HepG2 (cell line): ENCODE data around the gene PDK2. TPM values are rescaled to one million over a fixed set of nuclear protein-coding genes. Genes with fewer than 3 reads are reported as not detected.
A peak's percentile ranks its signal among the peaks of the same experiment; 100 is the strongest.

ENCODE experiments used
- AHR ChIP-seq: IDR thresholded peaks from 2 replicates; pipeline ENCODE4 v1.6.1; 2018; ENCODE audit warnings: missing genetic modification reagents, missing compliant biosample characterization
- ATF7-NPFF ChIP-seq: sonication (generic); formaldehyde crosslinking; IDR thresholded peaks from 2 replicates; pipeline ENCODE4 v1.8.1; 2023; ENCODE audit warnings: mild to moderate bottlenecking, low read depth, missing genetic modification reagents, moderate library complexity
- BRD4 ChIP-seq: sonication (generic); formaldehyde crosslinking; IDR thresholded peaks from 2 replicates; pipeline ENCODE4 v1.4.0; 2020; ENCODE audit warnings: missing genetic modification reagents
- CBX1 ChIP-seq: IDR thresholded peaks from one replicate; pipeline ENCODE4 v1.6.1; 2016; ENCODE audit warnings: antibody characterized with exemption, low read depth
- EED ChIP-seq: sonication (generic); formaldehyde crosslinking; IDR thresholded peaks from 2 replicates; pipeline ENCODE4 v1.5.0; 2020; ENCODE audit warnings: mild to moderate bottlenecking, missing genetic modification reagents
- GATAD2A ChIP-seq: IDR thresholded peaks from 2 replicates; pipeline ENCODE4 v1.6.1; 2016
- GPN1 ChIP-seq: sonication (generic); formaldehyde crosslinking; IDR thresholded peaks from 2 replicates; pipeline ENCODE4 v1.5.1; 2020; ENCODE audit warnings: missing genetic modification reagents, borderline replicate concordance
- IRF1 ChIP-seq: sonication (generic); formaldehyde crosslinking; IDR thresholded peaks from 2 replicates; pipeline ENCODE4 v1.4.0; 2020; ENCODE audit warnings: low read depth, mild to moderate bottlenecking, missing genetic modification reagents
- ISL2 ChIP-seq: sonication (generic); formaldehyde crosslinking; IDR thresholded peaks from 2 replicates; pipeline ENCODE4 v1.5.0; 2020; ENCODE audit warnings: missing genetic modification reagents
- MAZ ChIP-seq, 2 experiments: sonication (generic) in 1 of 2; formaldehyde crosslinking in 1 of 2; IDR thresholded peaks; 2 replicates each; pipeline versions ENCODE4 v1.5.0 to v1.6.1; 2012 to 2020; ENCODE audit warnings: low read depth in 2 of 2, mild to moderate bottlenecking in 2 of 2, borderline replicate concordance in 1 of 2, improper control_type of control experiment in 1 of 2, low read length in 1 of 2, missing genetic modification reagents in 1 of 2, moderate library complexity in 1 of 2
- RXRB ChIP-seq: IDR thresholded peaks from 2 replicates; pipeline ENCODE4 v1.6.1; 2016; ENCODE audit warnings: borderline replicate concordance, missing genetic modification reagents, missing compliant biosample characterization
- TBX3 ChIP-seq: fragments of 450-650 bp; IDR thresholded peaks from 2 replicates; pipeline ENCODE4 v1.6.1; 2017; ENCODE audit warnings: antibody characterized with exemption, mild to moderate bottlenecking, inconsistent platforms, borderline replicate concordance
- ZBTB26 ChIP-seq: IDR thresholded peaks from 2 replicates; pipeline ENCODE4 v1.6.1; 2016; ENCODE audit warnings: missing compliant biosample characterization, missing genetic modification reagents, borderline replicate concordance
- ZBTB39 ChIP-seq: sonication (generic); formaldehyde crosslinking; IDR thresholded peaks from 2 replicates; pipeline ENCODE4 v1.5.0; 2020; ENCODE audit warnings: missing genetic modification reagents
- ZC3H4 ChIP-seq: sonication (generic); formaldehyde crosslinking; IDR thresholded peaks from 2 replicates; pipeline ENCODE4 v1.4.0; 2020; ENCODE audit warnings: missing genetic modification reagents, borderline replicate concordance
- ZFAT ChIP-seq: sonication (generic); formaldehyde crosslinking; conservative IDR thresholded peaks from 2 replicates; pipeline ENCODE4 v1.8.1; 2023; ENCODE audit warnings: missing genetic modification reagents, inconsistent platforms
- ZFP41 ChIP-seq: sonication (generic); formaldehyde crosslinking; IDR thresholded peaks from 2 replicates; pipeline ENCODE4 v1.4.0; 2020; ENCODE audit warnings: mild to moderate bottlenecking, missing genetic modification reagents, borderline replicate concordance
- ZNF234 ChIP-seq: sonication (generic); formaldehyde crosslinking; conservative IDR thresholded peaks from 2 replicates; pipeline ENCODE4 v1.5.1; 2020; ENCODE audit warnings: mild to moderate bottlenecking, missing genetic modification reagents
- ZNF292 ChIP-seq: sonication (generic); formaldehyde crosslinking; IDR thresholded peaks from 2 replicates; pipeline ENCODE4 v1.8.1; 2022; ENCODE audit warnings: mild to moderate bottlenecking, low read depth, missing genetic modification reagents, borderline replicate concordance
- ZSCAN31 ChIP-seq: sonication (generic); formaldehyde crosslinking; IDR thresholded peaks from 2 replicates; pipeline ENCODE4 v1.5.0; 2020; ENCODE audit warnings: low read depth, mild to moderate bottlenecking, missing genetic modification reagents
- ZXDC ChIP-seq: sonication (generic); formaldehyde crosslinking; IDR thresholded peaks from 2 replicates; pipeline ENCODE4 v1.5.0; 2020; ENCODE audit warnings: mild to moderate bottlenecking, missing genetic modification reagents
- polyA plus RNA-seq, 8 experiments: library from polyadenylated mRNA; depleted of rRNA in 3 of 8; stranded (reverse) in 7 of 8; unstranded in 1 of 8; fragments of >200 nt; fragmentation: Illumina TruSeq in 4 of 8; extraction: Trizol in 4 of 8; gene quantifications; 2 replicates each; pipeline versions ENCODE4 v1.2.1 to v1.2.3, GENCODE V29; 2011 to 2016; ENCODE audit warnings: low read depth in 4 of 8, missing spikeins in 1 of 8, mixed read lengths in 1 of 8; ENCODE audit not compliant: insufficient read depth in 1 of 8
- total RNA-seq, 5 experiments: library from RNA; depleted of rRNA; stranded (reverse); fragments of >200 nt; fragmentation: Illumina TruSeq; extraction: Trizol; gene quantifications; 2 replicates each; pipeline ENCODE4 v1.2.3, GENCODE V29; 2016; ENCODE audit warnings: low read depth in 1 of 5

The PDK2 gene
- total and polyA plus RNA-seq, 2 of the 13 experiments (the other 11 are each of a cell fraction or from before 2014, with no cell fraction given): 18.5 to 59.7 TPM

GRCh38 chr17:50101346-50102163, 6.4 kb downstream of the PDK2 start (continued):
- TF ChIP-seq RXRB (peak; percentile 50; the same call in 1 of the 2 replicates), ZBTB26 (CRISPR knock-in tag) (peak; percentile 72; the same call in 1 of the 2 replicates), ATF7-NPFF (CRISPR knock-in tag) (peak; percentile 75; the same call in 1 of the 2 replicates), ZNF234 (CRISPR knock-in tag) (no peak), CBX1 (no peak), IRF1 (CRISPR knock-in tag) (no peak), ZFAT (no peak), ZXDC (0 out of 2 replicates have a peak, but pooled peaks have one; percentile 61), EED (0 out of 2 replicates have a peak, but pooled peaks have one; percentile 27), GATAD2A (CRISPR knock-in tag) (peak; percentile 51), ISL2 (0 out of 2 replicates have a peak, but pooled peaks have one; percentile 9), BRD4 (CRISPR knock-in tag) (peak; percentile 79; the same call in 1 of the 2 replicates), ZC3H4 (no peak), GPN1 (CRISPR knock-in tag) (no peak), TBX3 (0 out of 2 replicates have a peak, but pooled peaks have one; percentile 28), AHR (CRISPR knock-in tag) (no peak), ZFP41 (no peak), ZNF292 (CRISPR knock-in tag) (no peak), MAZ (IDR thresholded peaks at IDR 0.05; ENCODE audit: borderline replicate concordance, low read depth, low read length) (no peak), MAZ (CRISPR knock-in tag; IDR thresholded peaks at IDR 0.05; ENCODE audit: low read depth) (peak; percentile 66), ZBTB39 (CRISPR knock-in tag) (0 out of 2 replicates have a peak, but pooled peaks have one; percentile 12), ZSCAN31 (peak; percentile 75)
